Parathyroid adenoma (tissue), 2 donors: ENCODE data around the gene FAHD2B.
"Not testable (repeated sequence)": the region's sequence is repeated elsewhere in the genome, so short reads cannot be mapped to it uniquely, and the experiment has no call there.

Source experiments
- H2AFZ ChIP-seq: fragments of 300-600 bp; sonication (generic); one replicate; pipeline ENCODE4 v1.7.0; 2017; ENCODE audit warnings: antibody characterized with exemption, mild to moderate bottlenecking
- H3K27ac ChIP-seq: fragments of 300-600 bp; sonication (generic); one replicate; pipeline ENCODE4 v1.7.0; 2017
- H3K27me3 ChIP-seq: fragments of 300-600 bp; sonication (generic); one replicate; pipeline ENCODE4 v1.7.0; 2017; ENCODE audit warnings: low read length; ENCODE audit not compliant: control insufficient read depth, insufficient read depth
- H3K36me3 ChIP-seq: fragments of 300-600 bp; sonication (generic); one replicate; pipeline ENCODE4 v1.7.0; 2017; ENCODE audit warnings: low read length; ENCODE audit not compliant: control insufficient read depth, insufficient read depth
- H3K4me1 ChIP-seq: fragments of 300-600 bp; sonication (generic); one replicate; pipeline ENCODE4 v1.7.0; 2017; ENCODE audit warnings: control low read depth
- H3K4me2 ChIP-seq: fragments of 300-600 bp; sonication (generic); one replicate; pipeline ENCODE4 v1.7.0; 2017; ENCODE audit warnings: low read length
- H3K4me3 ChIP-seq: fragments of 300-600 bp; sonication (generic); one replicate; pipeline ENCODE4 v1.7.0; 2017; ENCODE audit warnings: low read depth, low read length
- H3K79me2 ChIP-seq: fragments of 300-600 bp; sonication (generic); one replicate; pipeline ENCODE4 v1.7.0; 2017; ENCODE audit warnings: control low read depth
- H3K9ac ChIP-seq: fragments of 300-600 bp; sonication (generic); one replicate; pipeline ENCODE4 v1.7.0; 2017; ENCODE audit warnings: mild to moderate bottlenecking
- H3K9me3 ChIP-seq: fragments of 300-600 bp; sonication (generic); one replicate; pipeline ENCODE4 v1.7.0; 2017; ENCODE audit warnings: low read length; ENCODE audit not compliant: control insufficient read depth
- CTCF ChIP-seq: fragments of 300-600 bp; sonication (generic); IDR thresholded peaks from one replicate; pipeline ENCODE4 v1.7.0; 2017; ENCODE audit warnings: antibody characterized with exemption, mild to moderate bottlenecking
- donor health status: primary hyperparathyroidism.

FAHD2B gene

GRCh38 chr2:97070915-97071314, 23.8 kb downstream of the FAHD2B start:
- H2AFZ ChIP-seq, result not testable (repeated sequence)

GRCh38 chr2:97068722-97069121, 26.0 kb downstream of the FAHD2B start:
- not testable (repeated sequence) for H3K79me2 ChIP-seq, H3K4me1 ChIP-seq, H3K4me3 ChIP-seq, H3K4me2 ChIP-seq, H3K9ac ChIP-seq, H2AFZ ChIP-seq, H3K9me3 ChIP-seq, H3K36me3 ChIP-seq, H3K27ac ChIP-seq, H3K27me3 ChIP-seq

More at GRCh38 chr2:97070915-97071314, 23.8 kb downstream of the FAHD2B start:
- H3K4me3 ChIP-seq, H3K9ac ChIP-seq, H3K4me1 ChIP-seq, H3K27ac ChIP-seq, H3K79me2 ChIP-seq, H3K27me3 ChIP-seq, H3K9me3 ChIP-seq, H3K4me2 ChIP-seq, H3K36me3 ChIP-seq: not testable (repeated sequence)

GRCh38 chr2:97068074-97068473, 26.6 kb downstream of the FAHD2B start:
- Histone ChIP-seq H3K79me2 (no peaks in the 10 kb centered on the region), H3K36me3 (no peaks in the 10 kb centered on the region), H3K9me3 (no peaks in the 10 kb centered on the region), H3K4me2 (no peak overlapping the region), H3K4me3 (no peak overlapping the region), H2AFZ (peak overlapping the region; percentile 33), H3K27me3 (no peaks in the 10 kb centered on the region), H3K4me1 (no peaks in the 10 kb centered on the region), H3K27ac (no peak overlapping the region), H3K9ac (no peak overlapping the region)
- TF ChIP-seq CTCF, result no peak

- no peaks in the 10 kb centered on the region for H3K4me1 ChIP-seq
- no peaks in the 10 kb centered on the region for H3K79me2 ChIP-seq
- no peak overlapping the region for H3K4me3 ChIP-seq
- no peaks in the 10 kb centered on the region for H3K9me3 ChIP-seq
- no peak overlapping the region for H3K4me2 ChIP-seq
- no peak overlapping the region for H3K9ac ChIP-seq
- H3K36me3 ChIP-seq, result no peaks in the 10 kb centered on the region
- no peak overlapping the region for H2AFZ ChIP-seq
- no peak overlapping the region for H3K27ac ChIP-seq
- H3K27me3 ChIP-seq, result no peaks in the 10 kb centered on the region
- no peak for TF ChIP-seq CTCF
Measured at GRCh38 chr2:97067279-97068004, 27.2 kb downstream of the FAHD2B start.

- not testable (repeated sequence) for H3K4me3 ChIP-seq, H3K9me3 ChIP-seq, H2AFZ ChIP-seq, H3K27me3 ChIP-seq, H3K27ac ChIP-seq, H3K4me2 ChIP-seq, H3K36me3 ChIP-seq, H3K9ac ChIP-seq, H3K4me1 ChIP-seq, H3K79me2 ChIP-seq
Measured at GRCh38 chr2:97066030-97066429, 28.7 kb downstream of the FAHD2B start.

GRCh38 chr2:97062020-97062419, 32.7 kb downstream of the FAHD2B start:
- not testable (repeated sequence) for H3K27me3 ChIP-seq, H3K79me2 ChIP-seq, H3K4me3 ChIP-seq, H3K9ac ChIP-seq, H3K27ac ChIP-seq, H3K36me3 ChIP-seq, H3K4me2 ChIP-seq, H3K9me3 ChIP-seq, H3K4me1 ChIP-seq, H2AFZ ChIP-seq

- not testable (repeated sequence) for H3K79me2 ChIP-seq, H3K4me2 ChIP-seq, H3K27me3 ChIP-seq, H3K9me3 ChIP-seq, H3K27ac ChIP-seq, H3K36me3 ChIP-seq, H3K4me3 ChIP-seq, H3K9ac ChIP-seq, H3K4me1 ChIP-seq
- peak overlapping the region; percentile 17 for H2AFZ ChIP-seq
Measured at GRCh38 chr2:97059782-97060181, 34.9 kb downstream of the FAHD2B start.

GRCh38 chr2:97056150-97056549, 38.5 kb downstream of the FAHD2B start:
- not testable (repeated sequence) for H3K4me1 ChIP-seq, H2AFZ ChIP-seq, H3K36me3 ChIP-seq, H3K27me3 ChIP-seq, H3K9me3 ChIP-seq, H3K9ac ChIP-seq, H3K4me3 ChIP-seq, H3K79me2 ChIP-seq, H3K4me2 ChIP-seq, H3K27ac ChIP-seq

GRCh38 chr2:97050032-97050431, 44.6 kb downstream of the FAHD2B start:
- H3K4me3 ChIP-seq, H3K79me2 ChIP-seq, H2AFZ ChIP-seq, H3K9me3 ChIP-seq, H3K9ac ChIP-seq, H3K4me2 ChIP-seq, H3K4me1 ChIP-seq, H3K27me3 ChIP-seq, H3K27ac ChIP-seq, H3K36me3 ChIP-seq: not testable (repeated sequence)

- H3K9me3 ChIP-seq, H3K36me3 ChIP-seq, H3K27ac ChIP-seq, H3K79me2 ChIP-seq, H2AFZ ChIP-seq, H3K27me3 ChIP-seq, H3K4me2 ChIP-seq, H3K4me3 ChIP-seq, H3K9ac ChIP-seq, H3K4me1 ChIP-seq: not testable (repeated sequence)
Measured at GRCh38 chr2:97048448-97048847, 46.2 kb downstream of the FAHD2B start.
